ENCODE results near the gene KIAA1671. TPM values are rescaled to one million over a fixed set of nuclear protein-coding genes. Genes with fewer than 3 reads are reported as not detected.

KIAA1671 gene
- total RNA-seq, 3 donors from 2014 or later: 71.3 to 131 (median 88.9) TPM

DNA sequence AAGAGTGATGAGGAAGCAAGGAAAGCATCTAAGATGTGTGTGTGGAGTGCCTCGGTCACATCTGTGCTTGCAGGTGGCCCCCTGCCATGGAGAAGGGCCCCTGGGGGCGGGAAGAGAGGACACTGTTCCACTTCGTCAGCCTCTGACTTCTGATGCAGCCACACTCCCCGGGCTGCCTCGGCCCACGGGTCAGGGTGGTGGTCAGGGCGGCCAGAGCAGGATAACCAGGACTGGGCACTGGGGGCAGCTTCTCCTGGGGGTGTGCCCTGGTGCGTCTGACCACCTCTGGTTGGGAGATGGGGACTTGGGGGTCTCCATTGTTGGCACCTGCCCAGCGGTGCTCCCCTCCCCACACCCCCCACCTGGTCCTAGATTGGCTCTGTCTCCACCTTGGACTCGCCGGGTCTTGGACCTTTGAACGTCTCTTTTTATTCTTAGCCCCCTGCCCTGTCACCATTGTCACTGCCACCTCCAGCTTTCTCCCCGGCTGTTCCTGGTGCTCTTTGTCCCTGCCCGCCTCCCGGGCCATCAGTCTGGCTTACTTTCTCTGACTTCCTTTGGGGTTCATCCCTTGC, 114.4 kb downstream of the KIAA1671 start:
- Histone ChIP-seq H3K9me3 (no peaks in the 10 kb centered on the region), H3K4me3 (no peak overlapping the region), H3K36me3 (ENCODE audit: low read depth) (no peaks in the 10 kb centered on the region), H3K4me1 (ENCODE audit: low read depth) (no peaks in the 10 kb centered on the region)
- no peak for ATAC-seq
- TF ChIP-seq CTCF (IDR thresholded peaks at IDR 0.05): no peak
- no peak for DNase-seq
- intact Hi-C loops (cut with DNase I, micrococcal nuclease): no loop called here

DNA sequence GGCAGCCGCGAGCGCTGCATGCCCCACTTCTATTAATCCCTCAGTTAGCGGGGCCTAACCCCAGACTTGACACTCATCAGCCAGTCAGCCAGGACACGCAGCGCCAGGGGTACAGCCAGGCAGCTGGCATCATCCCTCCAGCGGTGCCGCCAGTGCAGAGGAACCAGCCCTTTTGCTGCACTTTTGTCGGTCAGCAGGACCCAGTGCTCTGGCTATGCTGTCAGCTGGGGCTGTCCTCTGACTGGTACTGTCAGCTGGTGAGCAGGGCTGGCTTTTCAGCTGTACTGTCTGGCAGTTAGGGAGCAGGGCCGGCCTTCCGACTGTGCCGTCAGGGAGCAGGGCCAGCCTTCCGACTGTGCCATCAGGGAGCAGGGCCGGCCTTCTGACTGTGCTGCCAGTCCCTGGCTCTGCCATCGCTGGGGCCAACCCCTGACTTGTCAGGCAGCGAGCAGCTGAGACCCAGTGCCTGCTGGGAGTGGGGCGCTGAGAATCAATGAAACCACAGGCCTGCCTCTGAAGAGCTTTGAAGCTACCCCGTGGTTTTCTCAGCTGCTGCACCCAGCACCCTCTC, 115.4 kb downstream of the KIAA1671 start:
- Histone ChIP-seq H3K4me3 (no peak overlapping the region), H3K4me1 (ENCODE audit: low read depth) (no peaks in the 10 kb centered on the region), H3K9me3 (no peaks in the 10 kb centered on the region), H3K36me3 (ENCODE audit: low read depth) (no peaks in the 10 kb centered on the region)
- TF ChIP-seq CTCF (IDR thresholded peaks at IDR 0.05): no peak
- DNase-seq: peak; percentile 37 to 81 (median 52)
- peak; percentile 75 for ATAC-seq
- intact Hi-C loops (cut with DNase I, micrococcal nuclease): no loop called here

- Histone ChIP-seq H3K9me3 (no peaks in the 10 kb centered on the region), H3K36me3 (ENCODE audit: low read depth) (no peaks in the 10 kb centered on the region), H3K4me3 (no peak overlapping the region), H3K4me1 (ENCODE audit: low read depth) (no peaks in the 10 kb centered on the region)
- ATAC-seq: peak; percentile 38
- TF ChIP-seq CTCF (IDR thresholded peaks at IDR 0.05): no peak
- intact Hi-C loops (cut with DNase I, micrococcal nuclease): no loop called here
- DNase-seq: peak in 1 of 3 donors; percentile 52
Observed at GRCh38 chr22:25068707-25069106, 116.2 kb downstream of the KIAA1671 start.

- intact Hi-C loops (cut with DNase I, micrococcal nuclease): no loop called here
Observed at GRCh38 chr22:25069426-25069757, 116.9 kb downstream of the KIAA1671 start.

DNA sequence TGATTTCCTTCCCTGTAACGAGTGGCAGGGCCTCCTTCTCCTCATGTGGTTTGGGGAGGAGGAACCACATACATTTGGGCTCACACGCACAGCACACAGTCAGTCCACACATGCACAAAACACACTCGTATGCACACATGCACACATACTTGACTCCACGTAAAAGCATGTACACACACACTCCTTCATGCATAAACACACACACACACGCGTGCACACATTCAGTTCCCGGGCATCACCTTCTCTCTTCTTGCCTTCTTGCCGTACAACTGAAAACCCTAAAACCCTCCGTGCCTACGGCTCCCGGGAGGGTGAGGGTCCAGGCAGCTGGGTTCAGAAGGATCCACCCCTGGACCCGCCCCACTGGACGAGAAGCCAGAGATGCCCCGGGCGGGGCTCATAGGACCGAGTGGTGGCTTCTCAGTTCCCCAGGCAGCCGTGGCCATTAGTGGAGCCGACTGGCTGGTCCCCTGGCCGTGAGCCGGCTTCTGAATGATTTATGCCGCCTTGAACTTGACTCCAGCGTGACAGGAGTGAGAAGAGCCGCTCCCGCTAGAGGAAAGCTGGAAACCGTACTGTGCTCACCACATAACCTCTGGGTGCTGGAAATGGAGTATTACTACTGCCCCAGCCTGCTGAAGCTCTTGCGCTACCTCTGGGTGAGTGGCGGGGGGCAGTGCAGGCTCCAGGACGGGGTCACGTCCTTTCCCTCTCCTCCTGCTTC, 117.4 kb downstream of the KIAA1671 start:
- DNase-seq (peak in 1 of 3 donors; percentile 56), ATAC-seq (peak; percentile 32)
- no peaks in the 10 kb centered on the region for H3K9me3 ChIP-seq
- H3K4me1 ChIP-seq (ENCODE audit: low read depth): no peaks in the 10 kb centered on the region
- no peaks in the 10 kb centered on the region for H3K36me3 ChIP-seq (ENCODE audit: low read depth)
- intact Hi-C loops (cut with DNase I, micrococcal nuclease): no loop called here
- H3K4me3 ChIP-seq: no peak overlapping the region
- TF ChIP-seq CTCF (IDR thresholded peaks at IDR 0.05): no peak

More at GRCh38 chr22:25069426-25069757, 116.9 kb downstream of the KIAA1671 start:
- Histone ChIP-seq H3K9me3 (no peaks in the 10 kb centered on the region), H3K4me1 (ENCODE audit: low read depth) (no peaks in the 10 kb centered on the region), H3K36me3 (ENCODE audit: low read depth) (no peaks in the 10 kb centered on the region), H3K4me3 (no peak overlapping the region)
- DNase-seq (no peak), ATAC-seq (no peak)
- TF ChIP-seq CTCF (IDR thresholded peaks at IDR 0.05): no peak
